AG04450 (cell line): ENCODE measurements around the gene TRIM41. TPM values are rescaled to one million over a fixed set of nuclear protein-coding genes. Genes with fewer than 3 reads are reported as not detected.

Source experiments
- CTCF ChIA-PET: fragments of 300-600, 350-600 bp; formaldehyde crosslinking; extraction: SDS; loops from one replicate; lab custom pipeline; 2022; ENCODE audit warnings: antibody characterized with exemption, inconsistent platforms; lab: Charles Lee
- POLR2A ChIA-PET: fragments of 350-600 bp; formaldehyde crosslinking; extraction: SDS; loops from one replicate; lab custom pipeline; 2021; ENCODE audit warnings: antibody characterized with exemption, inconsistent platforms; lab: Yijun Ruan, JAX
- DNase-seq: peaks from one replicate; pipeline ENCODE4 v3.0.0-alpha.2; 2011; ENCODE audit warnings: low read depth, low spot score
- H3K27ac ChIP-seq: one replicate; pipeline ENCODE4 v1.5.1; 2012; ENCODE audit warnings: low read depth, low read length, control low read depth
- H3K27me3 ChIP-seq: one replicate; pipeline ENCODE4 v1.6.0; 2012; ENCODE audit warnings: low read length; ENCODE audit not compliant: control insufficient read depth, insufficient read depth
- H3K4me3 ChIP-seq: 2 replicates; pipeline ENCODE4 v1.5.1; 2011; ENCODE audit warnings: mild to moderate bottlenecking, low read depth, low read length, control low read depth
- H3K9me3 ChIP-seq: 2 replicates; pipeline ENCODE4 v1.5.1; 2012; ENCODE audit warnings: low read length; ENCODE audit not compliant: control insufficient read depth, insufficient read depth
- CTCF ChIP-seq: IDR thresholded peaks from 2 replicates; pipeline ENCODE4 v1.5.1; 2011; ENCODE audit warnings: low read depth, low read length, control low read depth, inconsistent platforms
- polyA plus RNA-seq: library from polyadenylated mRNA; depleted of rRNA; stranded (reverse); fragments of >200 nt; gene quantifications from 2 replicates; pipeline ENCODE4 v1.2.3, GENCODE V29; 2011

TRIM41 gene
- polyA plus RNA-seq, 1 experiment, result 11.5 TPM

GRCh38 chr5:181221105-181221791, 1.8 kb upstream of the TRIM41 start:
- ChIA-PET CTCF (no interaction called here), POLR2A (interaction anchor here (1.5 to 3.1 kb wide), 3 partner anchors 14 to 29 kb away, joined by 3 to 25 read pairs (median 12); no protein-coding TSS in a partner anchor)
- Histone ChIP-seq H3K27me3 (no peaks in the 10 kb centered on the region), H3K9me3 (no peaks in the 10 kb centered on the region; the same call in 1 of the 2 replicates), H3K27ac (no peak overlapping the region), H3K4me3 (peak overlapping the region; percentile 22; the same call in 1 of the 2 replicates)
- no peak for TF ChIP-seq CTCF
- DNase-seq, result no peak

GRCh38 chr5:181221792-181222629, 1.1 kb upstream of the TRIM41 start:
- DNase-seq, result peak; percentile 92
- ChIA-PET CTCF (interaction anchor here (0.6 kb wide), 1 partner anchor 19 kb away, joined by 3 read pairs; no protein-coding TSS in a partner anchor), POLR2A (interaction anchor here (0.6 to 3.1 kb wide), 6 partner anchors 14 to 428 kb away, joined by 3 to 25 read pairs (median 6); partner anchors contain the start of genes RACK1 and TRIM52)
- Histone ChIP-seq H3K9me3 (no peaks in the 10 kb centered on the region; the same call in 1 of the 2 replicates), H3K27me3 (no peaks in the 10 kb centered on the region), H3K27ac (peak overlapping the region; percentile 96), H3K4me3 (peak overlapping the region; percentile 94)
- no peak for TF ChIP-seq CTCF

GRCh38 chr5:181222630-181223057, 437 bp upstream of the TRIM41 start:
- peak overlapping the region; percentile 94 for H3K4me3 ChIP-seq
- no peak for DNase-seq
- peak overlapping the region; percentile 96 for H3K27ac ChIP-seq
- TF ChIP-seq CTCF, result 0 out of 2 replicates have a peak, but pooled peaks have one; percentile 12
- no peaks in the 10 kb centered on the region for H3K27me3 ChIP-seq
- ChIA-PET POLR2A (interaction anchor here (0.7 to 3.1 kb wide), 8 partner anchors 15 to 39 kb away, joined by 3 to 25 read pairs (median 4); partner anchors contain the start of genes RACK1 and TRIM52), CTCF (no interaction called here)
- no peaks in the 10 kb centered on the region; the same call in 1 of the 2 replicates for H3K9me3 ChIP-seq

- ChIA-PET POLR2A (interaction anchor here (0.6 to 3.1 kb wide), 13 partner anchors 8 to 362 kb away, joined by 3 to 25 read pairs (median 4); partner anchors contain the start of gene RACK1), CTCF (no interaction called here)
- TF ChIP-seq CTCF, result no peak
- no peaks in the 10 kb centered on the region; the same call in 1 of the 2 replicates for H3K9me3 ChIP-seq
- peak overlapping the region; percentile 94 for H3K4me3 ChIP-seq
- H3K27me3 ChIP-seq, result no peaks in the 10 kb centered on the region
- no peak for DNase-seq
- peak overlapping the region; percentile 96 for H3K27ac ChIP-seq
Measured at GRCh38 chr5:181223729-181224389, 778 bp downstream of the TRIM41 start.
